AG04449 (cell line): ENCODE data around the gene CHTF18.

Source experiments
- CTCF ChIA-PET: fragments of 350-600 bp; formaldehyde crosslinking; extraction: SDS; loops from one replicate; lab custom pipeline; 2021; ENCODE audit warnings: antibody characterized with exemption; lab: Yijun Ruan, JAX
- POLR2A ChIA-PET: fragments of 400-600, 350-600 bp; formaldehyde crosslinking; extraction: SDS; loops from one replicate; lab custom pipeline; 2020; ENCODE audit warnings: antibody characterized with exemption, inconsistent platforms; lab: Yijun Ruan, JAX
- DNase-seq: peaks from one replicate; pipeline ENCODE4 v3.0.0-alpha.2; 2010; ENCODE audit warnings: low read depth, low spot score
- H3K4me3 ChIP-seq: 2 replicates; pipeline ENCODE4 v1.5.1; 2011; ENCODE audit warnings: low read depth, mild to moderate bottlenecking, control low read depth, low read length
- CTCF ChIP-seq: IDR thresholded peaks from one replicate; pipeline ENCODE4 v1.5.1; 2011; ENCODE audit warnings: mild to moderate bottlenecking, moderate library complexity, low read length, control low read depth, inconsistent platforms; ENCODE audit not compliant: insufficient read depth; ENCODE audit errors: missing control alignments

CHTF18 gene

GRCh38 chr16:794091-794822, 5.8 kb downstream of the CHTF18 start:
- ChIA-PET POLR2A (no interaction called here), CTCF (interaction anchor here (1.5 kb wide), 1 partner anchor 9 kb away, joined by 4 read pairs; no protein-coding TSS in a partner anchor)
- TF ChIP-seq CTCF = no peak
- no peak overlapping the region for H3K4me3 ChIP-seq
- no peak for DNase-seq

GRCh38 chr16:794853-795466, 6.5 kb downstream of the CHTF18 start:
- ChIA-PET POLR2A (no interaction called here), CTCF (interaction anchor here (1.5 kb wide), 1 partner anchor 9 kb away, joined by 4 read pairs; no protein-coding TSS in a partner anchor)
- TF ChIP-seq CTCF = no peak
- H3K4me3 ChIP-seq = no peak overlapping the region
- no peak for DNase-seq

DNA sequence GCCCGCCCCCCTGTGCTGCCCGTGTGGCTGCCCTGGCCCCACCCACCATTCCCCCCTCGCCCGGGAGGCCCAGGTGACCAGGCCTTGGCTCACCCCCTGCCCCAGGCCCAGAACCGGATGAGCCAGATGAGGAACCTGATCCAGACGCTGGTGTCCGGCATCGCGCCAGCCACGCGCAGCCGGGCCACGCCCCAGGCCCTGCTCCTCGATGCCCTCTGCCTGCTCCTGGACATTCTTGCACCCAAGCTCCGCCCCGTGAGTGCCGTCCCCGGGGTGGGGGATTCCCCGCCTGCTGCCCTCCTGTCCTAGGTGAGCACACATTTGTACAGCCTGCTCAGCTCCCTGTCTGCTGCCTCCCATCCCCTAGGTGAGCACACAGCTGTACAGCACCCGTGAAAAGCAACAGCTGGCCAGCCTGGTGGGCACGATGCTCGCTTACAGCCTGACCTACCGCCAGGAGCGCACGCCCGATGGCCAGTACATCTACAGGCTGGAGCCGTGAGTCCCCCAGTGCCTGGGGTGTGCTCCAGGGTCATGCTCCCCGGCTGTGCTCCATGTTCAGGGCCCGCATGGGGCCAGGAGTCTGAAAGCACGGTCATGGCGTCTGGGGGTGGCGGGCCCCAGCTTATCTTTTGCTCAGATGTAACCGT, 7.3 kb downstream of the CHTF18 start:
- no peak for DNase-seq
- ChIA-PET POLR2A (no interaction called here), CTCF (interaction anchor here (1.5 kb wide), 1 partner anchor 10 kb away, joined by 4 read pairs; no protein-coding TSS in a partner anchor)
- no peak for TF ChIP-seq CTCF
- no peak overlapping the region for H3K4me3 ChIP-seq

- CTCF ChIA-PET = no interaction called here
- POLR2A ChIA-PET = no interaction called here
- H3K4me3 ChIP-seq = no peak overlapping the region
- no peak for TF ChIP-seq CTCF
- no peak for DNase-seq
Measured at GRCh38 chr16:796296-797119, 8.1 kb downstream of the CHTF18 start.

GRCh38 chr16:797120-797420, 8.7 kb downstream of the CHTF18 start:
- ChIA-PET CTCF (no interaction called here), POLR2A (no interaction called here)
- H3K4me3 ChIP-seq = no peak overlapping the region
- TF ChIP-seq CTCF = no peak
- no peak for DNase-seq

DNA sequence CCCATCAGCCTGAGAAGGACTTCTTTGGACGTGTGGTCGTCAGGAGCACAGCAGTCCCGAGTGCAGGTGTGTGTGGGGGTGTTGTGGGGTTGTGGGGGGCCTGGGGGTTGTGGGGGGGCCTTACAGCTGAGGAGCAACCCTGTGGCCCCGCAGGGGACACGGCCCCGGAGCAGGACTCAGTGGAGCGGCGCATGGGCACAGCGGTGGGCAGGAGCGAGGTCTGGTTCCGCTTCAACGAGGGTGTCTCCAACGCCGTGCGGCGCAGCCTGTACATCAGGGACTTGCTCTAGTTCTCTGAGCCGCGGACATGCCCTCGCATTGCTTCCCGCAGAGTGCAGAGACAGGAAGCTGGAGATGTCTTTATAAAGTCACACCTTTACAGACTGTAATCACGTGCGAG, 9.3 kb downstream of the CHTF18 start:
- H3K4me3 ChIP-seq = no peak overlapping the region
- no peak for DNase-seq
- CTCF ChIA-PET = no interaction called here
- POLR2A ChIA-PET = no interaction called here
- no peak for TF ChIP-seq CTCF
